ENCODE measurements around the gene EML1. TPM values are rescaled to one million over a fixed set of nuclear protein-coding genes. Genes with fewer than 3 reads are reported as not detected.

Gene EML1
- total RNA-seq, 1 donor from 2014 or later, result 29.9 TPM

- intact Hi-C loops (cut with DNase I), result loop anchor here (2.0 to 5.0 kb wide), 3 partner anchors 92 to 201 kb away; partner anchors contain the start of gene EML1
- no peak for DNase-seq (ENCODE audit: low spot score)
Measured at GRCh38 chr14:99883866-99884650, 90.8 kb downstream of the EML1 start.

DNA sequence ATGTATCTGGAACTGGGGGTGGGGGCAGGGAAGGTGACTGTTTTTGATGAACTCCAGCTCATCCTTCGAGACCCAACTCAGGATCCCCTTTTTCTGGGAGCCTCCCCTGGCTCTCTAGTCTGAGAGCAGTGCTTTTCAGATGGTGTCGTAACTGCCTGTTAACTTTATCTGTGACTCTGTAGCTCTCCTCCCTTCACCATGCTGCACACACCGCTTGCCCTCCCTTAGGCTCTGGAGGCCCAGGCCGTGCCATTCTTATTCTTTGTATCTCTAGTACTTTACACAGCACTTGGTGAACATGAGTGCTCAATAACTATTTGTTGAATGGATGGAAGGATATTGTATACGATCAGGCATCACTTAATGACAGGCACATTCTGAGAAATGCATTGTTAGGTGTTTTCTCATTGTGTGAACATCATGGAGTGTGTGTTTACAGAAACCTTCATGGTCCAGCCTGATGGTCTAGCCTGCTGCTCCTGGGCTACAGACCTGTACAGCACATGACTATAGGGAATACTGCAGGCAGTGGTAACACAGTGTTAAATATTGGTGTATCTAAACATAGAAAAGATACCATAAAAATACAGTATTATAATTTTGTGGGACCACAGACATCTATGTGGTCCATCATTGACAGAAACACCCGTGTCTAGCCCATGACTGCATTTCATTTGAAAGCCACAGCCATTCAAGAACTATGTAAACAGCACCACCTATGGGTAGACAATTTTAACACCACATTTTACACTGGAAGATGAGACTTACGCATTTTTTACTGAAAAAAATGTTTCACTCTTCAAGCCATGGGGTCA, 91.8 kb downstream of the EML1 start:
- no peak for DNase-seq (ENCODE audit: low spot score)

DNA sequence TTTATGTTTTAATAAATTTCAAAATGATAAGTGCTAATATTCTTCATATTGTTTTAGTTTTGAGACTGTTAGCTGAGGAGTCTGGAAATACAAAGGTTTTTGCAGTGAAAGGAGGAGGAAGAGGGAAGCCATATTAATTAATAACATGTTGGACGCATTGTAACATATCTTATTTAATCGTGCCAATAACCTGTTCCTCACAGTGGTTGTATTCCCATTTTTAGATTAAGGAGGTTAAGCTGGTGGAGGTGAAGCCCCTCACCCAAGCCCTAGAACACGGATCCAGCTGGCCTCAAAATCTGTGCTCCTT, 92.4 kb downstream of the EML1 start:
- intact Hi-C loops (cut with DNase I), result loop anchor here (2.0 kb wide), 2 partner anchors 155 to 203 kb away; no protein-coding TSS in a partner anchor
- DNase-seq (ENCODE audit: low spot score), result no peak

More for the DNA sequence above, 91.8 kb downstream of the EML1 start:
- intact Hi-C loops (cut with DNase I), result loop anchor here (2.0 to 5.0 kb wide), 3 partner anchors 93 to 202 kb away; partner anchors contain the start of gene EML1

- intact Hi-C loops (cut with DNase I), result no loop called here
- no peak for DNase-seq (ENCODE audit: low spot score)
Measured at GRCh38 chr14:99887407-99887806, 94.2 kb downstream of the EML1 start.

GRCh38 chr14:99888149-99888548, 94.9 kb downstream of the EML1 start:
- DNase-seq (ENCODE audit: low spot score), result no peak
- intact Hi-C loops (cut with DNase I), result no loop called here

DNA sequence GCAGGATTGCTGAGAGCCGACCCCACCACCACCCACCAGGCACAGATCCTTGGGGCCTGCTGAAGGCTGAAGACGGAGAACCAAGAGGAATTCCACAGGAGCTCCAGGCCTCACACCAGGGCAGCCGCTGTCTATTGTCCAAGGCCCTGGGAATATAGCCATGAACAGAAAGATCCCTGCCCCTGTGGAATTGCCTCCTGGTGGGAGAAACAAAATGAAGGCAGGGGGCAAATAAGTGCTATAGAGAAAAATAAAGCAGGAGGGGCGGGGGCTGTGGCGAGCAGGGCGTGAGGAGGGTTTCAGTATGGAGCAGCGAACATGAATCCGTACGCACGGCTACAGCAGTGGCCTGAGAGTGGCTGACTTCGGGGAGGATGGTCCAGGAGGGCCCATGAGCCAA, 96.1 kb downstream of the EML1 start:
- intact Hi-C loops (cut with DNase I), result no loop called here
- DNase-seq (ENCODE audit: low spot score), result no peak

GRCh38 chr14:99891266-99891665, 98.1 kb downstream of the EML1 start:
- no peak for DNase-seq (ENCODE audit: low spot score)
- intact Hi-C loops (cut with DNase I), result no loop called here

- DNase-seq (ENCODE audit: low spot score), result no peak
- intact Hi-C loops (cut with DNase I), result no loop called here
Measured at GRCh38 chr14:99891900-99892299, 98.7 kb downstream of the EML1 start.

- intact Hi-C loops (cut with DNase I), result no loop called here
- DNase-seq (ENCODE audit: low spot score), result no peak
Measured at GRCh38 chr14:99892406-99892805, 99.2 kb downstream of the EML1 start.

- intact Hi-C loops (cut with DNase I), result no loop called here
- DNase-seq (ENCODE audit: low spot score), result no peak
Measured at GRCh38 chr14:99896361-99896760, 103.1 kb downstream of the EML1 start.

DNA sequence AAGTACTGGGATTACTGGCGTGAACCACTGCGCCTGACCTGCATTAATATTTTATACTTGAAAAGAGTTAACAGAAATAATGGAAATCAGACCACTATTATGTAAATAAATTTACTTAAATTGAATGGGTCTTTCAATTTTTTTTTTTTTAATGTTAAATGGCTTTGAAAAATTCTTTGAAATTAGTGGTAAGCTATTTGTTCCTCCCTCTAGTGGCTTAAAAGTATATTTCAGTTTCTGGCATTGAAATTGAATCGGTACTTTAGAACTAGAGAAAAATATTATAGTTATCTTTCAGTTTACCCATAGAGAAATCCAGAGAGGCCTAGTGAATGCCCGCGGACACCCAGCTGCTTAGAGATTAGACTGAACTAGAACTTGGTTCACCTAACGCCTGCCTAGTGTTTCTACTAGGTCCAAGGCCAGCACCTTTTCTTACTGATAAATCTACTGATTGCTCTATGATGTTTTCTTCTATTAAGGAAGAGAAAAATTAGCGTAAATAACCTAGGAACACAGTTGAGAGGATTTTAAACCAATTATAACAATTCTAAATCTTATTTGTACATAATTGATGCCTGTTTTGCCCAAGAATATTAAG, 106.5 kb downstream of the EML1 start:
- no peak for DNase-seq (ENCODE audit: low spot score)

DNA sequence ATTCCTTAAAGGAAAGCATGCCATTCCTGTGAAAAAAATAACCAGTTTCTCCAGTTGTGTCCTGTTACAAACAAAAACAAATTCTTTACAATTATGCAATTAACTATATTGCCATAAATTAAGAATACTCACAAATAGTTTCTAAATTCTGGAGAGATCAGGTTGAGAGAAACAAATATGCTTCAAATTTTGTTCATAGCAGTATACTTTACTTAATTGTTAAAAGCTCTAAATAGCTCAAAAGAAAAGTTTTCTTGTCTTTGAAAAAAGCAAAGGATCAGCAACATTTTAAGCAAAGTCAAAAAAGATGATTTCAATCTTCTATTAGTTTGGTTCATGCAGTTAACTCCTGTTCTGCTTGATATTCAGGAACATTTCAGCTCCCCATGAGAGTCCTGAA, 109.7 kb downstream of the EML1 start:
- intact Hi-C loops (cut with DNase I), result no loop called here
- DNase-seq (ENCODE audit: low spot score), result no peak

More for the DNA sequence above, 106.5 kb downstream of the EML1 start:
- intact Hi-C loops (cut with DNase I), result no loop called here

DNA sequence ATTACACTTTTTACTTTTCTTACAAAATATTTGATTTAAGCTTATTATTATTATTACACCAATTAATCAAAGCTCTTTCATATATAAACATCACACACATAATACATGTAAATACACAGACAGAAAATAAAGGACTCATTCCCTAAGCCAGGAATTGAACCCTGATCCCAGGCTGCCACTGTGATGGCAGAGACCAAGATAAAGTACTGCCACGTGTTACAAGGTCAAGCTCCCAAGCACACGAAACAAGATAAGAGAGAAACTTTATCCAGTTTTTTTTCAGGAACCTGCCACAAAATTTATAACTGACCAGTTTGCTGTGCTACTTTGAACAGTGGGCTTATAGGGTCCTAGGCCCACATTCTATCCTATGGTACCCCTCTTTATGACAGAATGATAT, 111.3 kb downstream of the EML1 start:
- intact Hi-C loops (cut with DNase I), result no loop called here
- no peak for DNase-seq (ENCODE audit: low spot score)

DNA sequence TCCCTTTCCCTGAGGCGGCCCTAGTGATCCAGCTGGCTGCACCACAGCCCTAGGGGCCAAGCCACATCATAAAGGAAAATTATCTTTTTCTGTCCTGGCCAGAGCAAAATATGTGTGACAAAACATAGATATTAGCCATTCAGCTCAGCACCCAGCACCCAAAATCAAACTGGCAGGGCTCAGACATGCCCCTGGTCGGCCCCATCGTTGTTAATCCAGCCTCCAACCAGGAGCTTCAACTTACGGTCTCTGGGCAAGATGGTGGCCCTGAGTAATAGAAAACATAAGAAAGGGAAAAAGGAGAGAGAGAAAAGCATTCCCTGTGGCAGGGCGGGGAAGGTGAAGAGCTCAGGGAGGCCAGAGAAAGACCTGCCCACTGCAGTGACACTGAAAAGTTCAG, 111.9 kb downstream of the EML1 start:
- intact Hi-C loops (cut with DNase I), result no loop called here
- DNase-seq (ENCODE audit: low spot score), result no peak

GRCh38 chr14:99907761-99908652, 114.8 kb downstream of the EML1 start:
- intact Hi-C loops (cut with DNase I), result no loop called here
- no peak for DNase-seq (ENCODE audit: low spot score)

DNA sequence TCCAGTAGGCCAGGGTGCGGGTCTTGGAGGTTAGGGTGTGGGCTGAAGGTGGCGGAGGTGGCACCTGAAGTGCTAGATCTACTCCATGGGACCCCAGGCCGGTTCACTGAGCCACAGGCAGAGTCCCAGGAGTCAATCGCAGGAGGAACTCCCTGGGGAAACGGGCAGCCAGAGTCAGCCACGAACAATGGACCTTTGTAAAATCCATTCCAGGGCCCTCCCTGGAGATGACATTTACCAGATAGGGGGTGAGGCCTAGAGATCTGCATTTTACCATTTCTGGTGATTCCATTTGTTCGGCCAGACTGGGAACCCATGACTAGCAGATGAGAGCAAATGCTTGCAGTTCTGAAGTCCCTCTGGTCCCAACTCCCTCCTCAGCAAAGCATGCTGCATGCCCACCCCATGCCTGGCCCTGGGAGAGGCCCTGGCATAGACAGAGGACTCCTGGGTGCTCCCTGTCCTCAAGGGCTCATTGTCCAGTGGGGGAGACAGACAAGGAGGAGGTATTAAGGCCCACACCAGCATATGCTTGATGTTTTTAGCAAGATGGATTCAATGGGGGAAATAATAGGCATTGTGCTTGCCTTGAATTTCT, 115.5 kb downstream of the EML1 start:
- DNase-seq (ENCODE audit: low spot score), result no peak
- intact Hi-C loops (cut with DNase I), result no loop called here

DNA sequence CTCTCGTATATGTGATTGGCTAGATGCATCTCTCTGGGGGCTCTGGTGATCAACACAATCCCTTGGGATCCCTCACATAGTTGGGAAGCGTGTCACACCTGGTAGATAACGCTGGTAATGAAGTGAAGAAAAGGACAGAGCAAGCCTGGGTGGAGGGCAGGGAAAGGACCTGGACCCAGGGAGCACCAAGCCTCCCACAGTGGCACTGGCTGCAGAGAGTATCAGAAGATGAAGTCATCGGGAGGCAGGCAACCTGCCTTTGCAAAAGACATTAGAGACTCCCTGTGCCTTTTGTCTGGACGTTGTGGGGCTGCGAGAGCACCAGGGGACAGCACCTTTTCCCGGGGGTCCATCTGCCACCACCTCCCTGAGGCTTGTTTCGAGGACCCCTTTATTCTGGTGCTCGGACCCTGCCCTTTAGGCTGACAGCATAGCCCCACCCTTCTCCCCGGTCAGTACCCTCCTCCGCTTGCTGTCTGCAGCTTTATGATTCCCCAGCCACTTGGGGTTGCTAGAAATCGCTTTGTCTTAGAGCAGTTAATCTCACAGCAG, 116.4 kb downstream of the EML1 start:
- intact Hi-C loops (cut with DNase I), result no loop called here
- no peak for DNase-seq (ENCODE audit: low spot score)

- DNase-seq (ENCODE audit: low spot score), result no peak
- intact Hi-C loops (cut with DNase I), result no loop called here
Measured at GRCh38 chr14:99910337-99911309, 117.4 kb downstream of the EML1 start.
